GM23338 (cell line): ENCODE measurements around the gene ELMO3. TPM values are rescaled to one million over a fixed set of nuclear protein-coding genes. Genes with fewer than 3 reads are reported as not detected.

Experiments used
- ATAC-seq: fragments of 200-7000 bp; cut with Tn5 transposase; 3 replicates; pipeline ENCODE4 v1.9.1; 2020
- DNase-seq: peaks from one replicate; pipeline ENCODE4 v3.0.0-alpha.2; 2015; ENCODE audit warnings: low spot score
- H2AFZ ChIP-seq: fragments of 200-600 bp; sonication (generic); 2 replicates; pipeline ENCODE4 v1.8.0; 2016; ENCODE audit warnings: antibody characterized with exemption, mild to moderate bottlenecking, moderate library complexity
- H3F3A ChIP-seq: fragments of 200-600 bp; sonication (generic); replicated peaks from 2 replicates; pipeline ENCODE4 v1.8.0; 2017; ENCODE audit warnings: antibody characterized with exemption, mixed run types, low read depth
- H3K27ac ChIP-seq: fragments of 200-600 bp; sonication (generic); 2 replicates; pipeline ENCODE4 v1.6.1; 2016; ENCODE audit warnings: low read depth
- H3K27me3 ChIP-seq: fragments of 200-600 bp; sonication (generic); 2 replicates; pipeline ENCODE4 v1.8.0; 2016; ENCODE audit warnings: mild to moderate bottlenecking, mixed run types, moderate library complexity; ENCODE audit not compliant: insufficient read depth
- H3K36me3 ChIP-seq: fragments of 200-600 bp; sonication (generic); 2 replicates; pipeline ENCODE4 v1.8.0; 2016; ENCODE audit warnings: mild to moderate bottlenecking; ENCODE audit not compliant: insufficient read depth
- H3K4me1 ChIP-seq: fragments of 200-600 bp; sonication (generic); 2 replicates; pipeline ENCODE4 v1.8.0; 2016; ENCODE audit warnings: mild to moderate bottlenecking, moderate library complexity; ENCODE audit not compliant: insufficient read depth
- H3K4me2 ChIP-seq: fragments of 200-600 bp; sonication (generic); 2 replicates; pipeline ENCODE4 v1.7.1; 2017; ENCODE audit warnings: mixed run types
- H3K4me3 ChIP-seq: fragments of 200-600 bp; sonication (generic); 2 replicates; pipeline ENCODE4 v1.6.1; 2016; ENCODE audit warnings: mixed run types
- H3K79me2 ChIP-seq: fragments of 200-600 bp; sonication (generic); replicated peaks from 2 replicates; pipeline ENCODE4 v1.8.0; 2017; ENCODE audit warnings: mild to moderate bottlenecking; ENCODE audit not compliant: insufficient read depth
- H3K9me2 ChIP-seq: fragments of 200-600 bp; sonication (generic); 2 replicates; pipeline ENCODE4 v1.8.0; 2017; ENCODE audit not compliant: insufficient read depth
- H4K20me1 ChIP-seq: fragments of 200-600 bp; sonication (generic); replicated peaks from 2 replicates; pipeline ENCODE4 v1.8.0; 2017; ENCODE audit warnings: mild to moderate bottlenecking; ENCODE audit not compliant: insufficient read depth
- H3K27ac Mint-ChIP-seq: 2 replicates; pipeline ENCODE4 v1.8.0; 2020; ENCODE audit warnings: inconsistent platforms, mild to moderate bottlenecking, moderate library complexity, mixed read lengths
- H3K27me3 Mint-ChIP-seq: 3 replicates; pipeline ENCODE4 v1.8.0; 2022; ENCODE audit warnings: low read depth, mild to moderate bottlenecking, moderate library complexity, mixed read lengths, inconsistent platforms; ENCODE audit not compliant: insufficient read depth, poor library complexity
- H3K36me3 Mint-ChIP-seq: 3 replicates; pipeline ENCODE4 v1.8.0; 2021; ENCODE audit warnings: low read depth, mild to moderate bottlenecking, inconsistent platforms, moderate library complexity, mixed read lengths
- H3K4me1 Mint-ChIP-seq: 3 replicates; pipeline ENCODE4 v1.8.0; 2020; ENCODE audit warnings: mild to moderate bottlenecking, inconsistent platforms, mixed read lengths
- H3K4me3 Mint-ChIP-seq: 3 replicates; pipeline ENCODE4 v1.8.0; 2021; ENCODE audit warnings: moderate library complexity, mild to moderate bottlenecking, inconsistent platforms, mixed read lengths
- H3K9me3 Mint-ChIP-seq: 3 replicates; pipeline ENCODE4 v1.8.0; 2020; ENCODE audit warnings: moderate library complexity, mild to moderate bottlenecking, inconsistent platforms, mixed read lengths
- CREB1 ChIP-seq: fragments of 250-450 bp; sonication (Bioruptor Pico); IDR thresholded peaks from 2 replicates; pipeline ENCODE4 v1.5.0; 2020; ENCODE audit warnings: low read depth, mild to moderate bottlenecking, moderate library complexity
- CTCF ChIP-seq, 2 experiments: fragments of 200-600 bp in 1 of 2; sonication (generic) in 1 of 2; conservative IDR thresholded peaks; 2 replicates each; pipeline versions ENCODE4 v1.5.1 to v1.6.1; 2016 to 2017; ENCODE audit warnings: antibody characterized with exemption in 2 of 2, low read depth in 2 of 2, mild to moderate bottlenecking in 2 of 2, moderate library complexity in 1 of 2
- JUNB ChIP-seq: IDR thresholded peaks from one replicate; pipeline ENCODE4 v1.6.1; 2016; ENCODE audit warnings: antibody characterized with exemption; ENCODE audit not compliant: unreplicated experiment
- NANOG ChIP-seq: IDR thresholded peaks from 2 replicates; pipeline ENCODE4 v1.6.1; 2016; ENCODE audit warnings: antibody characterized with exemption, borderline replicate concordance
- POLR2AphosphoS5 ChIP-seq: IDR thresholded peaks from 2 replicates; pipeline ENCODE4 v1.6.1; 2016; ENCODE audit warnings: antibody characterized with exemption, low read depth
- REST ChIP-seq: IDR thresholded peaks from one replicate; pipeline ENCODE4 v1.6.1; 2018; ENCODE audit warnings: antibody characterized with exemption; ENCODE audit not compliant: unreplicated experiment
- STAT1 ChIP-seq: IDR thresholded peaks from one replicate; pipeline ENCODE4 v1.6.1; 2016; ENCODE audit warnings: antibody characterized with exemption; ENCODE audit not compliant: unreplicated experiment
- ZNF114 ChIP-seq: fragments of 250-450 bp; sonication (Bioruptor Pico); IDR thresholded peaks from 2 replicates; pipeline ENCODE4 v1.5.0; 2020; ENCODE audit warnings: mild to moderate bottlenecking, moderate library complexity
- ZNF331 ChIP-seq: fragments of 250-450 bp; sonication (Bioruptor Pico); IDR thresholded peaks from 2 replicates; pipeline ENCODE4 v1.5.0; 2020; ENCODE audit warnings: low read depth, mild to moderate bottlenecking, moderate library complexity
- polyA plus RNA-seq: library from polyadenylated mRNA; unstranded; fragments of >200 nt; fragmentation: Nextera tagmentation; extraction: Ambion mirVana; gene quantifications from 2 replicates; pipeline ENCODE4 v1.2.1, GENCODE V29; 2016
- total RNA-seq: library from RNA; depleted of rRNA; stranded (reverse); fragments of >200 nt; shearing (Covaris generic); gene quantifications from 2 replicates; pipeline ENCODE4 v1.2.3, GENCODE V29; 2014

The ELMO3 gene
- total and polyA plus RNA-seq, 2 experiments from 2014 or later, result 4.7 to 16.2 TPM

GRCh38 chr16:67228034-67228785 is 29.3 kb downstream of the ELMO3 start:
- Histone ChIP-seq H3K9me2 (no peaks in the 10 kb centered on the region), H3K79me2 (peaks cover 11% of the 10 kb centered on the region), H3K27ac (no peak overlapping the region), H3K27me3 (no peaks in the 10 kb centered on the region), H3K4me3 (peak overlapping the region; percentile 86), H3K4me1 (peaks cover 3% of the 10 kb centered on the region; the same call in 1 of the 2 replicates), H3F3A (no peaks in the 10 kb centered on the region), H3K36me3 (peaks cover 9% of the 10 kb centered on the region; the same call in 1 of the 2 replicates), H2AFZ (no peak overlapping the region), H3K4me2 (peak overlapping the region; percentile 93), H4K20me1 (peaks cover 5% of the 10 kb centered on the region; the same call in 1 of the 2 replicates)
- no peak overlapping the region for H3K27ac Mint-ChIP-seq
- peaks cover 17% of the 10 kb centered on the region for H3K27me3 Mint-ChIP-seq
- no peaks in the 10 kb centered on the region for H3K9me3 Mint-ChIP-seq
- peaks cover 14% of the 10 kb centered on the region for H3K4me1 Mint-ChIP-seq
- H3K4me3 Mint-ChIP-seq, result peak overlapping the region; percentile 97
- ATAC-seq, result no peak
- no peak for DNase-seq
- H3K36me3 Mint-ChIP-seq, result peaks cover 49% of the 10 kb centered on the region
- TF ChIP-seq POLR2AphosphoS5, result 0 out of 2 replicates have a peak, but pooled peaks have one; percentile 11
- TF ChIP-seq ZNF114 (CRISPR knock-in tag), result no peak

GRCh38 chr16:67228905-67229304 is 30.0 kb downstream of the ELMO3 start:
- Mint-ChIP-seq H3K36me3 (peaks cover 56% of the 10 kb centered on the region), H3K27ac (no peak overlapping the region)
- H3K36me3 ChIP-seq, result peaks cover 9% of the 10 kb centered on the region; the same call in 1 of the 2 replicates

GRCh38 chr16:67229906-67230808 is 31.2 kb downstream of the ELMO3 start:
- DNase-seq, result no peak
- Histone ChIP-seq H4K20me1 (peaks cover 5% of the 10 kb centered on the region; the same call in 1 of the 2 replicates), H3K9me2 (no peaks in the 10 kb centered on the region), H3K4me1 (peaks cover 3% of the 10 kb centered on the region; the same call in 1 of the 2 replicates), H3K27ac (no peak overlapping the region), H2AFZ (no peak overlapping the region), H3K27me3 (no peaks in the 10 kb centered on the region), H3K4me2 (no peak overlapping the region), H3K79me2 (peaks cover 11% of the 10 kb centered on the region), H3K36me3 (peaks cover 9% of the 10 kb centered on the region; the same call in 1 of the 2 replicates), H3F3A (no peaks in the 10 kb centered on the region), H3K4me3 (no peak overlapping the region)
- Mint-ChIP-seq H3K27me3 (peaks cover 15% of the 10 kb centered on the region), H3K27ac (no peak overlapping the region), H3K9me3 (no peaks in the 10 kb centered on the region), H3K4me3 (no peak overlapping the region; the same call in 2 of the 3 replicates), H3K4me1 (peaks cover 14% of the 10 kb centered on the region), H3K36me3 (peaks cover 61% of the 10 kb centered on the region)
- ATAC-seq, result no peak
- no peak for TF ChIP-seq JUNB
- TF ChIP-seq REST, result no peak
- TF ChIP-seq CREB1 (CRISPR knock-in tag), result no peak
- no peak for TF ChIP-seq ZNF331 (CRISPR knock-in tag)
- no peak for TF ChIP-seq POLR2AphosphoS5
- no peak for TF ChIP-seq NANOG
- no peak for TF ChIP-seq CTCF (conservative IDR thresholded peaks at IDR 0.05; ENCODE audit: low read depth in 2 of 2)
- TF ChIP-seq STAT1, result no peak

More at GRCh38 chr16:67228905-67229304, 30.0 kb downstream of the ELMO3 start:
- H2AFZ ChIP-seq, result no peak overlapping the region
- peaks cover 5% of the 10 kb centered on the region; the same call in 1 of the 2 replicates for H4K20me1 ChIP-seq
- H3K4me1 ChIP-seq, result peaks cover 3% of the 10 kb centered on the region; the same call in 1 of the 2 replicates
- no peaks in the 10 kb centered on the region for H3K9me2 ChIP-seq
- no peak for DNase-seq
- Mint-ChIP-seq H3K9me3 (no peaks in the 10 kb centered on the region), H3K4me1 (peaks cover 14% of the 10 kb centered on the region), H3K27me3 (peaks cover 17% of the 10 kb centered on the region), H3K4me3 (peak overlapping the region; percentile 51)
- TF ChIP-seq POLR2AphosphoS5, result 0 out of 2 replicates have a peak, but pooled peaks have one; percentile 9
- no peak for TF ChIP-seq STAT1
- no peak for ATAC-seq
- peaks cover 11% of the 10 kb centered on the region for H3K79me2 ChIP-seq
- H3K4me2 ChIP-seq, result no peak overlapping the region
- no peak overlapping the region for H3K27ac ChIP-seq
- H3K27me3 ChIP-seq, result no peaks in the 10 kb centered on the region
- H3K4me3 ChIP-seq, result no peak overlapping the region
- no peaks in the 10 kb centered on the region for H3F3A ChIP-seq
